Anterior cingulate cortex (tissue), 58 donors: ENCODE data around the gene CRTC2.
A peak's percentile ranks its signal among the peaks of the same experiment; 100 is the strongest.

Experiments
- DNase-seq, 58 donors: peaks; one replicate each; lab custom pipeline; 2025; lab: John Stamatoyannopoulos, UW

Gene CRTC2

DNA sequence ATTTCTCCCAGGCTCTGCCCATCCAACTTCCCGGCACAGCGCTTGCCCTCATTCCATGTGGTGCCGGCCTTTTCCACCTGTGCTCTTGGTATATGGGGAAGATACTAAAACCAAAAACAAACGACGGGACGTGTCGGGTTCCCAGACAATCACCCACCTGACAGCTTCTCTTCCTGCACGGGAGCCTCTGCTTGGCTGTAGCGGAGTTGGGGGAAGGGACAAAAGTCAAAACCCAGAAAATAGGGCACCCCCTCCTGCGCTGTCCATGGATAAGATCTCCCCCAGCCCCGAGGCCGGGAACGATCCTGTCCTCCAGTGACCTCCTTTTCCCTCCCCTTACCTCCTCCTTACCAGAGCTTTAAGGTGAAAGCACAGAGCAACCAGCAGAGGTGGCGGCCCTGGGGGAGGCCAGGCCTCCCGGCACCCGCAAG is 18.4 kb upstream of the CRTC2 start:
- peak in 2 of 58 donors; percentile 41 to 46 for DNase-seq

DNA sequence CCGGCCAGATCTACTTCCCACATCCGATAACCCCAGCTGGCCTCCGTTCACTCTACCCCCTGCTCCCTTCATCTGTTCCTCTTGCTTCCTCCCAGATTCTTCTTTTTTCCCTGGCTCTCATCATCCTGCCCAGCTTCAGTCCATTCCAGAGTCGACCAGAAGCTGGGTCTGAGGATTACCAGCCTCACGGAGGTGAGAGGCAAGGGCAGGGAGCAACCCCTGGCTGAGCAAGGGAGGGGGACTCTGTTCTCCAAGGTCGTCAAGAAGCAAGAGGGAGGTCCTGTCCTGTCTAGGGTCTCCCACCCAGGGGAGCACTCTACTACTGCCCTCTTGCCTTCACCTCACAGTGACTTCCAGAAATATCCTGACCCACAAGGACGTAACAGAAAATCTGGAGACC is 15.1 kb upstream of the CRTC2 start:
- DNase-seq: no peak

DNA sequence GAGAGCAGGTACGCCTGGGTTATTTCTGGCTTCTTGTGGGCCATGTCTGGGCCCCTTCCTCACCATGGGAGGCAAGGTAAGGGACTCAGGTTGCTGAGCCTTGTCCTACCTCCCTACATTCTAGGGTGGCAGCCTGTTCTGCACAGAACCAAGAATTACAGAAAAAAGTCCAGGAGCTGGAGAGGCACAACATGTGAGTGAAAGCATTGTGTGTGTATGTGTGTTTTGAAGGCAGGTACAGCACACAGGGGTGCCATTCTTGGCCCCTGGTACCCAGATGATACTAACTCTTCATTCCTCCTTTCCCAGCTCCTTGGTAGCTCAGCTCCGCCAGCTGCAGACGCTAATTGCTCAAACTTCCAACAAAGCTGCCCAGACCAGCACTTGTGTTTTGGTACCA is 14.7 kb upstream of the CRTC2 start:
- DNase-seq: no peak

DNA sequence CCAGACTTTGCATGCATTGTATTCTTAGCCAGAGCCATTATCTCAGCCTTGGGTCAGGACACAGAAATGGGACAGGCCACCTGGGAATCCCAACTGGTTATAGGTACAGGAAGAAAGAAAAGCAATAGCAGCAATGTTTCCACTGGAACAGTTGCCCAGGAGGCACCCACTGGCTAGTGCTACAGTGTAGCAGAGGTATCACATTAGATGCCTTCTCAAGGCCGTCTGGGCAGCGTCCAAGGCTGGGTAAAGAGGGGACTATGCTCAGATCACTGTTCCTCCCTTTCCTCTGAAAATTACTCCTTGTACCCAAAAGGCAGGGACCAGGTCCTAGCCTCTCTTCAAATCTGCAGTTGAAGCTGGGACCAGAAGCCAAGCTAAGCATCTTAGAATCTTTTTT is 11.9 kb upstream of the CRTC2 start:
- DNase-seq: no peak

DNA sequence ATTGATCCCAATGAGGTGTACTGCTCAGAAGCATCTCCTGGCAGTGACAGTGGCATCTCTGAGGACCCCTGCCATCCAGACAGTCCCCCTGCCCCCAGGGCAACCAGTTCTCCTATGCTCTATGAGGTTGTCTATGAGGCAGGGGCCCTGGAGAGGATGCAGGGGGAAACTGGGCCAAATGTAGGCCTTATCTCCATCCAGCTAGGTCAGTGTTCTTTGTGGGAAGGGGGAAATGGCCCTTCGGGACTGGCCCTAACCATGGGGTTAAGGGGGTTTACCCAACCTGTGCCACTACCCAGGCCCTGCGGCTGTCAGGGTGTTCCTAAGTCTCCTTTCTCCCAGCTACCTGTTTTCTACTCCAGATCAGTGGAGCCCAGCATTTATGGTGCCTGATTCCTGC is 10.6 kb upstream of the CRTC2 start:
- no peak for DNase-seq

DNA sequence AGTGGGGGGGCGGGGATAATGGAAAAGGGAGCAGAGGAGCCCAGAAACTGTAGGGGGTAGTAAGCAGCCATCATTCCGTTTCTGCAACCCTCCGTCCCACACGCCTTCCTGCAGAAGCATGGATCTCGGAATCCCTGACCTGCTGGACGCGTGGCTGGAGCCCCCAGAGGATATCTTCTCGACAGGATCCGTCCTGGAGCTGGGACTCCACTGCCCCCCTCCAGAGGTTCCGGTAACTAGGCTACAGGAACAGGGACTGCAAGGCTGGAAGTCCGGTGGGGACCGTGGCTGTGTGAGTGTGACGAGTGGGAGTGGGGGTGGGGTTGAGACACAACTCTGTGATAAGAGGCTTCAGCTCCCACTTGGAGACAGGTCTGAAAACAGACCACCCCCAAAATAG is 10.0 kb upstream of the CRTC2 start:
- DNase-seq: no peak

DNA sequence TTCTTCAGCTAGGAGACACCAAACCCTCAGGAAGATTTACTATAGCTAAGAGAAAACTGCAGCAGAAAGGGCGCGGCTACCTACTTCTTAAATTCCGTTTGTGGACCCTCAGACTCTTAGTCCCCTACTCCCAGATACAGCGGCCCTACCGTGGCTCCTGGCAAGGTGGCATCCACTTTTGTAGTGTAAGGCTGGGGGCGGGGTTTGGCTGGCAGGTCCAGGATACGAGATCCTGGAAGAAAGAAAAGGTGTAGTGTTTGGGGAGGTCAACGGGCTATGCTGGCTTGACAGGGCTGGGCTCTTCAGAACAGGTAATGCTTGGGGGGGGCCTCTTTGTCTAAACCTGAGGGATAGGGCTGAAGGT is 9.6 kb upstream of the CRTC2 start:
- DNase-seq: peak in 2 of 58 donors; percentile 44 to 54

DNA sequence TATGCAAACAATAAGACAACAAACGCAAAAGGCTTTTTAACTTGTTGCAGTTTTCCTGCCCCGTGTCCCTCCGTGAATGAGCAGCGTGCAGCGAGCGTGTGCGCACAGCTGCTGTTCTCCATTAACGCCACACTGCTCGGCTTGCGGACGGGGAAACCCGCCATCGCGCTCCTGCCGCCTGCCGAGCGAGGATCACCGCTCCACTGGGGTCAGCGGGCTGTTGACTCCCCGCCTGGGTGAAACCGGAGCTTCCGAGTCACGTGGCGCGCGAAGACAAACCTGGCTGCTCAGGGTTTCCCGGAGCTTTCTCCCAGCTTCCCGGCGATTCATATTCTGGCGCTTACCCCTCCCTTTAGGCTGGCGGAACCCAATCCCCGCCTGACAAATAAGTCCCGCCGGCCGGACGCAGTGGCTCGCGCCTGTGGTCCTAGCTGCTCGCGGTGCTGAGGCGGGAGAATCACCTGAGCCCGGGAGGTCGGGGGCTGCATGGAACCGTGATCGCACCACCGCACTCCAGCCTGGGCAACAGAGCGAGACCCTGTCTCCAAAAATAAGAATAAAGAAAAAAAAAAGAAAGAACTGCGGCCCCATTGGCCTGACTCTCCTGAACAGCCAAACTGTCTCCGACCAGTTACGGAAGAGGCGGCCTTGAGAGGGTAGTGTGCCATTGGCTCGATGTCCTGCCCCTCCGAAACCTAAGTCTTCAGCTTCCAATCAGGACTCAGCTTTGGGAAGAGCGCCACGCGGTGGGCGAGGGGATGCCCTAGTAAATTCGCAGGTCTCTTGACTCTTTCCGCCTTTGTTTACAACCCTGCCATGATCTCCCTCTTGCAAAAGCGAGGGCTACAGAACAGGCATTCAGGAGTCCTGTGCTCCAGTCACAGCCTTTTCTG is 8.9 kb upstream of the CRTC2 start, which contains the start of gene CREB3L4:
Gene CREB3L4, plus strand, starts transcription at position 796 of the 893 bp plus-strand sequence. CDS start 624 bp downstream, outside the sequence.
- DNase-seq: peak; percentile 66 to 96 (median 88)

DNA sequence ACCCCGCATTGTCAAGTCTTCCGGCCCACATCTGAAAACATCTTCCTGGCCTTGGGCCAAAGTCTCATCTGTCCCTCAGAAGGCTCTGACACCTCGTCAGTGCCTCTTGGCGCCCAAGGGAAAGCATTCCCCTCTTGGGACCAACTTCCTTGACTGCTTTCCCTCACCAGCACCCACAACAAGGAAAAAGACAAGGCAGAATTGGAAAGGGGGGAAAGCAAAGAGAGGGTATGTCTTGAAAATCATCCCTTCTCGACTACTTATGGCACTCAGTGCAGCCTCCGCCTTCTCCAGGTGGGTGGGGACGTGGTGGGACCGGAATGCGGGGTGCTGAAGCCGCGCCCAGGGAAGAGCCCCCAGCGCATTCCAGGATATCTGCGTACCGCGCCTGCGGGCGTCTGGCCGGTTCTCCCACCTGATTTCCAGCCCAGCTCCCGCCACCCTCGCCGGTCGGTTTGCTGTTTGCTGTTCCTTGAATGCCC is 5.5 kb upstream of the CRTC2 start:
- DNase-seq: peak in 8 of 58 donors; percentile 16 to 52 (median 42)

DNA sequence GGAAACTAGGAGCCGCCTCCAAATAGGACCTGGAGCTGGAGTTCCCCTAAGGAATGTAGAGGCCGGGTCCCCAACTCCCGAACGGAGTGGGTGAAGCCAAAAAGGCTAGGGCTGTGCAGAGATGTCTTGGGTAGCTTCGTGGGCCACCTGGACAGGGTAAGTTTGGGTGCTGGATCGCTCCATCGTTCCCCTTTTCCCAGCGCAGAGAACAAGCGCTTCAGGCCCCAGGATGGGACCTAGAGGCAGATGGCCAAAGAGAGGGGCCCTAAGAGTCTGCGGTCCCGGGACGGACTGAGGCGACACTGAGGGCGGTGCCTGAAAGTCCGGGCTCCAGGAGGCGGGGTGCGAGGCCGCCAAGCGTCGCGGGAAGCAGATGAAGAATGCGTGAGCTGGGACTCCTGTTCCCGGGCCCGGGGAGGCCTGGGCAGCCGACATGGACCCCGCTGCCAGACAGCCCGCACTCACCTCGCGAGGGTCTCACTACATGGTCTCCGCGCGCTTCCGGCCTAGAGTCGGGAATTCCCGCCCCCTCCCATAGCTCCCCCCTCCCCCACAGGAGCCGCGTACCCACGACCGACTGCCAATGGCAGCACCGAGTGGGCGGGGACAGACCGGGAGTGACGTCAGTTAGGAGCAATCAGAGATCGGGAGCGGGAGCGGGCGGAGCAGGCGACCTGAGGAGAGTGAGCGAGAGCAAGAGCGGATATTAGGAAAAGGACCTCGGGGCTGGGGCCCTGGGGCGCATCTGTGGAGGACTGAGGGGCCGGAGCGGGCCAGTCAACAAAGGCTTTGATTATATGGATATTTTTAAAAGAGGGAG is 4.8 kb upstream of the CRTC2 start, which contains the start of gene SLC39A1:
Gene SLC39A1, minus strand, starts transcription at position 508 of the 820 bp plus-strand sequence. CDS start 822 bp downstream, outside the sequence.
- DNase-seq: peak; percentile 71 to 99 (median 96)

DNA sequence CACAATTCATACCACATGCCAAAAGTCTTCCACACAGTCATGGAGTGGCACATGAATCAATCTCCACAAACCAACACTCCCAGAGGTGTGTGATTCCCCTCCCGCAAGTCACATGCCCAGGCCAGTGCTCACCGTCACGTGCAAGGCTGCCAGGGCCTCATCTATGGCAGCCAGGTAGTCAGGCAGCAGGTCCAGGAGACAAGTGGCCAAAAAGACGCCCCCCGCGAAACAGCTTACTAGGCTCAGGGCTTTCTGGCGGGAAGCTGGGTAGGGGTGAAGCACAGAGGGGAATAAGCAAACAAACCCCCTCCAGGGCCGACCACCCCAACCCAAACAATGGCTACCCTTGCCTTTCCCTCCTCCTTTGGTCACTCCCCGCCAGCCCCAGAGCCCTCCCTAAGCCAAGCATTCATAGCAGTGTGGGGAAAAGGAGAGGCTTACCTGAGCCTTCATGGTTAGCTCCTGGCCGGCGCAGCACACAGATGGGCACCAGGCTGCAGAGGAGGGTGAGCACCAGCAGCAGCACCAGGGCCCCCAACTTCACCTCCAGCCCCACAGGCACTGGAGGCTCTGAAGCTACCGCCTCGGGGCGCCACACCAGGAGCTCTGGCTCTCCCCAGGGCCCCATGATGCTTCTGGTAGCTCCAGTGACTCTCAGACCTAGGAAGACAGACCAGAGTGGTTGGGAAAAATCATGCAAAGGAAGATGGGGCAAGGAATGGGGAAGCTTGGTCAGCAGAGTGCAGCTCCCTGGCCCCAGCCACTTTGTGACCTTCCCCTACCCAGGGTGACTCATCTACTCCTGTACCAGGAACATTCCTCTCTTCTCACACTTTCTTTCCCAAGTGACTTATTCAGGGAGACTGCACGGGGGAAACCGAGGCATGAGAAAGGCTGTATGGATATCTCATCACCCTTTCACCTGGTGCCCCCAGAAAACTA is 3.9 kb upstream of the CRTC2 start:
- DNase-seq: peak in 2 of 58 donors; percentile 10 to 12

DNA sequence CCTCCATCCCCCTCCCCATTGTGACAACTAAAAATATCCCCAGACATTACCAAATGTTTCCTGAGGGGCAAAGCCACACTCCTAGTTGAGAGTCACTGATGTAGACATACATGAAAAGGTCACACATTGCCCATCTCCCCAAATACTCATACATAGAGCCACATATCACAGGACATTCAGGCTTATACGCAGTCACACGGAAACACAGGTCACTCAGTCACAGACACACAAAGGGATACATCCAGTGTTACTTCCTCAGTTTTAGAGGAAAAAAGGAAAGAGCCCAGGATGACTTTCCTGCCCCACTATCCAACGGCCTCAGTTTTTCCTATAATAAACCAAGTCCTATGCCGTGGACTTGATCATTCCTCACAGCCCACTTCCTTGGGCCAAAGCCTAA is 3.0 kb upstream of the CRTC2 start:
- no peak for DNase-seq

DNA sequence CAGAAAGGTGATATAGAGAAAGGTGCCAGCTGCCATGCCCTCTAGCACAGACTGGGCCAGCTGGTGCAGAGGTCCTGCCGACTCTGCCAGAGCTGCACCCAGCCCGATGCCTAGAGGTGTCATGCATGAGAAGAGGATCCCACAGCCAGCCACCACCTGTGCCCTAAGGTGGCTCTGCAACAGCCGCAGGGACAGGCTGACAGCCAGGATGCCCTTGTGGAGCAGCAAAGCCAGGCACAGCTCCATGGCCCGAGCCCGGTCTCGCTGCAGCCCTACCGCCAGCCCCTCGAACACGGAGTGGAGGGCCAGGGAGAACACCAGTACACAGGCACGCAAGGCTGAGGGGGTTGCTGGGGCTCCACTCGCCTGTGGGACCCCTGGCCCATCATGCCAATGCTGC is 1.8 kb upstream of the CRTC2 start:
- no peak for DNase-seq

DNA sequence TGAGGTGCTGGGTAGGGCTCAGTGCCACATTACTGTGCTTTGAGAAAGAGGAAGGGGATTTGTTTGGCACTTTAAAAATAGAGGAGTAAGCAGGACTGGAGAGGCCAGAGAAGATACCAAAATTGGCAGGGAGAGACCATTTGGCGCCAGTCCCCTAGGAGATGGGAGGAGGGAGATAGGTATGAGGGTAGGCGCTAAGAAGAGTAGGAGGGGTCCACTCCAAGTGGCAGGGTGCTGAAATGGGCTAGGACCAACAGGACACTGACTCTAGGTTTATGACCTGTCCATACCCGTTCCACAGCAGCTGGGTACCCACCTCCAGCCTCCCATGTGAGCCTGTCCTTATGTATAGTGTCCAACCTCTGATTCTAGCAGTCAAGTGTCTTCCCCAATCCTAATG is 1.0 kb upstream of the CRTC2 start:
- DNase-seq: peak in 2 of 58 donors; percentile 7 to 10

DNA sequence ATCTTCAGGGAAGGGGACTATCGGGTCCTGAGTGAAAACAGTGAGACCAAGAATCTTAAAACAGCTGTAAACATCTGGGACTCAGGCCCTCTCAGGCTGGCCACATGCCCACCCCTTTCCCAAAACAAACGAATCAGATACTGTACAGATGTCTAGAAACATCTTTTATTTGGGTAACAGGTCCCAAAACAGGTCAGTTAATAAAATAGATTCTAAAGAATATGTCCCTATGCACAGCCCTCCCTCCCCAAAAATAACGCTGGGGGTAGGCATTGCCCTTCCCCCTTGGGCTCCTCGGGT is 499 bp upstream of the CRTC2 start:
- DNase-seq: peak in 1 of 58 donors; percentile 44

DNA sequence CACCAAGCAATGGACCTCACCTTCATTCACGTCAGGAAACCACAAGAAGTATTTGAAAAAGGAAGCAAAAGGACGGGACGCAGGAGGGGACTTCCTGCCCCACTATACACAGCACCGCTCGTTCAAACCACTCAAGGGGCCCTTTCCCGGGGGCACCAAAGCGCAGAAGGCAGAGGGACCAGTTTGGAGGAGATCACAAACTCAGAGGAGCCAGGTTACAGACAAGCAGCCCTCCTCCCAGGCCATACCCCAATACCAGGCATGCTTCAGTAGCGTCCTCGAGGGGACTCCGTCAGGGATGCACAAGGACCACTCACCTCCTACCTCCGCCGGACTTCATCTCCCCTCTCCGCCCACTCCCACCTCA is 685 bp downstream of the CRTC2 start:
- peak in 1 of 58 donors; percentile 37 for DNase-seq

DNA sequence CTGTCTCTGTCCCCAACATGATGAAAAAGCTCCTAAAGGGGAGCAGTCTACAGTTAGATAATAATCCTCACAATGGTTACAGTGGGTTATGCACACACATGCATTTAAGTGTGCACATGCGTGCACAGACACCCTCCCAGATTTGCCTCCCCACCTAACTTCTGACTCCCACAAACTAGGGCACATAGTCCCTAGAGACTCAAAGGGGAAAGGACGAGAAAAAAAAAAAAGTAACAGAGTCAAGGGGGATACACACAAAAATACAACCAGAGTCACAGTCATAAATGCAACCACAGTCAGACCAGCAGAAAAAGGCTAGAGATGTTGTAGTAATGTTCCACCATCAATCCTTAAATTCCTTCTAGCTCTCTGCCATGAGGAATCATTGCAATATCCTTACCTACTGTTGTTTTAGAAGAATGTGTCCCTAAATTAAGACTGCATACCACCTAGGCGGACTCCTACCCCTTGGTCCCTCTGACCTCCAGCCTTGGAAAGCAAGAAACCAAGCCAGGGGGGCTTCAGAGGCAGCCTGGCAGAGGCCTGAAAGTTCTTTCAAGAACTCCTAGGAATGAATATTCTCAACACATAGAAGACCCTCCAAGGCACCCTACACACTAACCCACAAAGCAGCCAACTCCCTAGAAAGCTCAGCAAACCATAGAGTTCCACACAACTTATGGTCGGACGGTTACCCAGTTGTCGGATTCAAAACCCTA is 1.3 kb downstream of the CRTC2 start:
- no peak for DNase-seq

DNA sequence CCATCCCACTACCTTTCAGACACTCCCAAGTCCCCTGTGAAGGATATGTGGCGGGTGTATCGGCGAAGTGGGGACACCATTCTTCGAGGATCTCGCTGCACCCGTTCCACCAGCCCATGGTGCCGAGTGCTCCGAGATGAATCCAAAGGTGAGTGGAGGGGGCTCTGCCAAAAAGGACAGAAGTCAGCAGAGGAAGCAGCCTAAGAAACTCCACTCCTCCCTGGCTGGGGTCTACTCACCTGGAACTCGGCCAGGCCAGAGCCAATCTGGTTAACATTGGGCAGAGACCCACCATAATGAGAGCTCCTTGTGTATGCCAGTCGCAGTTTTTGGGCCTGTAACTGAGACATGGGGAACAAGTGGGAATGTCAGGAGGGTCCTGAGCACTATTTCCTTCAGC is 3.6 kb downstream of the CRTC2 start:
- DNase-seq: no peak

DNA sequence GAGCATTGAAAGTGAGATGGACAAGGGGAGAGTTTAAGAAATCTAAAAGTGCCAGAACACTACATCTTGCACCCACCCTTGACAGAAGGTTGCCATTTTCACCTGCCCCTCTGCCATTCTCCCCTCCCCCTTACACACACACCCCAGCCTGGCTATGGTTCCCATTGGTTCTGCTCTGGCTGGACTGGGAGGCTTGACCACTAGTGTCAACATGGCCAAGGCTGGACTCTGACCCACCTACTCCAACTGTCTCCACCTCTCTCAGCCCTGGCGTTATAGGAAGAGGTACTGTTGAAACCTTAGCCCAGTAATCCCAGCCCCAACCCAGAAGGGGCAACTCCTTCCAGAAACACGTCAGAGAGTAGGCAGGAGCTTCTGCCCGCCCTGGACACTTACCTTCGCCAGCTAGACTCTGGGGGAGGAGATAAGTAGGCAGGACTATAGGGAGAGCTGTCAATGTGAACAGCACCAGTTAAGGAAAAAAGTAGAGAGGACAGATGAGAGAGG is 4.5 kb downstream of the CRTC2 start:
- no peak for DNase-seq
